Smooth muscle cell (in vitro differentiated cells): ENCODE data around the gene ABCB9. TPM values are rescaled to one million over a fixed set of nuclear protein-coding genes. Genes with fewer than 3 reads are reported as not detected.

ENCODE experiments used
- DNase-seq: peaks from one replicate; lab custom pipeline; 2025; ENCODE audit not compliant: unreplicated experiment; lab: John Stamatoyannopoulos, UW
- H2AFZ ChIP-seq: fragments of 200-600 bp; sonication (generic); 2 replicates; pipeline ENCODE4 v1.6.0; 2016; ENCODE audit warnings: antibody characterized with exemption, low read depth, mild to moderate bottlenecking
- H3F3A ChIP-seq: fragments of 200-600 bp; sonication (generic); 2 replicates; pipeline ENCODE4 v1.6.0; 2017; ENCODE audit warnings: antibody characterized with exemption, low read depth
- H3K27ac ChIP-seq: fragments of 200-600 bp; sonication (generic); 2 replicates; pipeline ENCODE4 v1.5.1; 2016; ENCODE audit warnings: low read depth, mild to moderate bottlenecking
- H3K27me3 ChIP-seq: fragments of 200-600 bp; sonication (generic); 2 replicates; pipeline ENCODE4 v1.6.1; 2016; ENCODE audit warnings: low read depth, mild to moderate bottlenecking
- H3K36me3 ChIP-seq: fragments of 200-600 bp; sonication (generic); 2 replicates; pipeline ENCODE4 v1.5.1; 2016; ENCODE audit warnings: low read depth
- H3K4me1 ChIP-seq: fragments of 200-600 bp; sonication (generic); 2 replicates; pipeline ENCODE4 v1.5.1; 2016; ENCODE audit warnings: low read depth
- H3K4me2 ChIP-seq: fragments of 200-600 bp; sonication (generic); 2 replicates; pipeline ENCODE4 v1.6.0; 2016; ENCODE audit warnings: mild to moderate bottlenecking
- H3K4me3 ChIP-seq: fragments of 200-600 bp; sonication (generic); 2 replicates; pipeline ENCODE4 v1.5.1; 2016; ENCODE audit warnings: mild to moderate bottlenecking
- H3K79me2 ChIP-seq: fragments of 200-600 bp; sonication (generic); 2 replicates; pipeline ENCODE4 v1.6.0; 2016; ENCODE audit warnings: low read depth, mild to moderate bottlenecking
- H3K9ac ChIP-seq: fragments of 200-600 bp; sonication (generic); 2 replicates; pipeline ENCODE4 v1.6.0; 2016; ENCODE audit warnings: low read depth
- H3K9me3 ChIP-seq: fragments of 200-600 bp; sonication (generic); replicated peaks from 2 replicates; pipeline ENCODE4 v1.5.1; 2016; ENCODE audit warnings: low read depth
- H4K20me1 ChIP-seq: fragments of 200-600 bp; sonication (generic); 2 replicates; pipeline ENCODE4 v1.6.0; 2016; ENCODE audit warnings: low read depth
- WGBS: methylation state at CpG from one replicate; pipeline ENCODE4 v1.1.7; 2016; ENCODE audit warnings: low lambda C conversion rate; 5-methylcytosine and 5-hydroxymethylcytosine counted together
- polyA plus RNA-seq: library from polyadenylated mRNA; unstranded; fragments of >200 nt; fragmentation: Nextera tagmentation; extraction: Ambion mirVana; gene quantifications from 2 replicates; pipeline ENCODE4 v1.2.1, GENCODE V29; 2016
- total RNA-seq: library from RNA; depleted of rRNA; stranded (reverse); fragments of >200 nt; gene quantifications from 2 replicates; pipeline ENCODE4 v1.2.3, GENCODE V29; 2014
- TF ChIP-seq, protein P1 (sequence below): fragments of 200-600 bp; sonication (generic); IDR thresholded peaks from 2 replicates; pipeline ENCODE4 v1.5.1; 2017; ENCODE audit warnings: borderline replicate concordance, mild to moderate bottlenecking, antibody characterized with exemption; ENCODE audit not compliant: insufficient read depth, poor library complexity, severe bottlenecking

Gene ABCB9
- total and polyA plus RNA-seq, 2 experiments from 2014 or later, result 8.0 to 8.2 TPM

DNA sequence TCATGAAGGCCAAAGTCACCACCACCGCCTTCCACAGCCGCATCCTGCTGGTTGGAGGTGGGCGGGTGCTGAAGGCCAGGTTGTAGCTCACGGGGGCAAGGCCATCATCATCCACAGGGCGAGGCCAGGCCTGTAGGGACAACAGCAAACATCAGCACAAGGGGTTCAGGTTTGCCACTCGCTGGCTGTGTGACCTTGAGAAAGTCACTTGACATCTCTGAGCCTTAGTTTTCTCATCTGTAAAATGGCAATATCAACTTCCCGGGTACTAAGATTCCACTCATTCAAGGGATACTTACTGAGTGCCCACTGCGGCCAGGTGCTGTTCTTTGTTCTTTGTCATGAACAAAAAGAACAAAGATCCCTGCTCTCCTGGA is 6.1 kb downstream of the ABCB9 start:
- no peaks in the 10 kb centered on the region for H4K20me1 ChIP-seq
- H3K9ac ChIP-seq, result no peak overlapping the region
- H3K36me3 ChIP-seq, result no peaks in the 10 kb centered on the region
- H3K9me3 ChIP-seq, result no peaks in the 10 kb centered on the region
- no peak overlapping the region for H2AFZ ChIP-seq
- TF ChIP-seq, protein P1, sequence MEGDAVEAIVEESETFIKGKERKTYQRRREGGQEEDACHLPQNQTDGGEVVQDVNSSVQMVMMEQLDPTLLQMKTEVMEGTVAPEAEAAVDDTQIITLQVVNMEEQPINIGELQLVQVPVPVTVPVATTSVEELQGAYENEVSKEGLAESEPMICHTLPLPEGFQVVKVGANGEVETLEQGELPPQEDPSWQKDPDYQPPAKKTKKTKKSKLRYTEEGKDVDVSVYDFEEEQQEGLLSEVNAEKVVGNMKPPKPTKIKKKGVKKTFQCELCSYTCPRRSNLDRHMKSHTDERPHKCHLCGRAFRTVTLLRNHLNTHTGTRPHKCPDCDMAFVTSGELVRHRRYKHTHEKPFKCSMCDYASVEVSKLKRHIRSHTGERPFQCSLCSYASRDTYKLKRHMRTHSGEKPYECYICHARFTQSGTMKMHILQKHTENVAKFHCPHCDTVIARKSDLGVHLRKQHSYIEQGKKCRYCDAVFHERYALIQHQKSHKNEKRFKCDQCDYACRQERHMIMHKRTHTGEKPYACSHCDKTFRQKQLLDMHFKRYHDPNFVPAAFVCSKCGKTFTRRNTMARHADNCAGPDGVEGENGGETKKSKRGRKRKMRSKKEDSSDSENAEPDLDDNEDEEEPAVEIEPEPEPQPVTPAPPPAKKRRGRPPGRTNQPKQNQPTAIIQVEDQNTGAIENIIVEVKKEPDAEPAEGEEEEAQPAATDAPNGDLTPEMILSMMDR, result no peak
- H3K4me2 ChIP-seq, result no peak overlapping the region
- 99% methylated on average over 8 of the region's 8 CpGs for WGBS
- H3K27ac ChIP-seq, result no peak overlapping the region
- peaks cover under 1% of the 10 kb centered on the region for H3K4me1 ChIP-seq
- no peaks in the 10 kb centered on the region for H3K79me2 ChIP-seq
- H3K27me3 ChIP-seq, result no peaks in the 10 kb centered on the region
- H3F3A ChIP-seq, result no peaks in the 10 kb centered on the region
- no peak overlapping the region for H3K4me3 ChIP-seq
- no peak for DNase-seq

DNA sequence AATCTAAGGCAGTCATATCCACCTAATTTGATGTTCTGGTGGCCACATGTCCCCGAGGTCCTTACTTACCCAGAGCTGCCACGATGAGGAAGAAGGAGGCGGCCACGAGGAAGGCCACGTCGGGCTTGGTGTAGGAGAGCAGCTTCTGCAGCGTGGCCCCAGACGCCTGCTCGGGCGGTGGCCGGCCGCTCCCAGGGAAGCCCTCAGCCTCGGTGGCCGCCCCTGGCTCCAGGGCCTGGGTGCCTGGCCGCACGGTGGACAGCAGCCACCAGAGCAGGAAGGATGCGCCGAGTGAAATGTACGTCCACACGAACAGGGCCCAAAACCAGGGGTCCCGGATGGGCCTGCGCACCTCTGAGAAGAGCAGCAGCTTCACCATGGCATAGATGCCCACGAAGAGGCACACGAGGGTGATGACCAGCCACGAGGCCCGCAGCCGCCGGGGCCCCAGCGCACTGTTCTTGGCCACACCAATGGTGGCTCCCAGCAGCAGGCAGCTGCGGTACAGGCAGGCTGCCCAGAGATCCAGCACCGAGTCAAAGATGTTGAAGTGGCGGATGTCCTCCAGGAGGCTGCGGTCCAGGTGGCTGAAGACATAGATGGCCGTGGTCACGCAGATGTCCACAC is 6.6 kb downstream of the ABCB9 start:
- H3K9me3 ChIP-seq, result no peaks in the 10 kb centered on the region
- H3K9ac ChIP-seq, result no peak overlapping the region
- H3F3A ChIP-seq, result no peaks in the 10 kb centered on the region
- H2AFZ ChIP-seq, result no peak overlapping the region
- no peaks in the 10 kb centered on the region for H3K27me3 ChIP-seq
- no peak overlapping the region for H3K4me2 ChIP-seq
- no peak overlapping the region for H3K27ac ChIP-seq
- 98% methylated on average over 31 of the region's 35 CpGs for WGBS
- DNase-seq, result no peak
- no peak overlapping the region for H3K4me3 ChIP-seq
- TF ChIP-seq, protein P1, result no peak
- no peaks in the 10 kb centered on the region for H4K20me1 ChIP-seq
- H3K36me3 ChIP-seq, result no peaks in the 10 kb centered on the region
- no peaks in the 10 kb centered on the region for H3K79me2 ChIP-seq
- no peaks in the 10 kb centered on the region for H3K4me1 ChIP-seq

DNA sequence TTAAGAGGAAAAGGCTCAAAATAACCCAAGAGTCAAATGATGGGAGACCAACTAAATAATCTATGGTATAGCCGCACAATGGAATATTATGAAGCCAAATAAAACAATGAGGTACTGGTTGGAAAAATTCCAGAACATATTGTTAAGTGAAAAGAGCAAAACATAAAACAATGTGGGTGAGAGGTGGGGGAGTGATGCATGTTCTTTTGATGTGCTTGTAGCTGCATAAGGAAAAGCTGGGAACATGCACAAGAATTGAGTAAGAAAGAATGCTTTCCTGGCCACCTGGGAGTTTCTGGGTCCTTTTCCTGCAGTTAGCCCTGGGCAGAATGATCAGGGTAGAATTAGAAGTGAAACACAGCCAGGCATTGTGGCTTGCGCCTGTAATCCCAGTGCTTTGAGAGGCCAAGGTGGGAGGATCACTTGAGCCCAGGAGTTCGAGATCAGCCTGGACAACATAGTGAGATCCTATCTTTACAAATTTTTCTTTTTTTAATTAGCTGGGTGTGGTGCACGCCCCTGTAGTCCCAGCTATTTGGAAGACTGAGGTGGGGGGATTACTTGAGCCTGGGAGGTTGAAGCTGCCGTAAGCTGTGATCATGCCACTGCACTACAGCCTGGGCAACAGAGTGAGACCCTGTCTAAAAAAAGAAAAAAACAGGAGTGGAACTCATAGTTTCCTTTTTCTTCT is 7.9 kb downstream of the ABCB9 start:
- no peaks in the 10 kb centered on the region for H3K9me3 ChIP-seq
- no peak overlapping the region for H3K4me3 ChIP-seq
- no peak overlapping the region for H3K27ac ChIP-seq
- H3K36me3 ChIP-seq, result no peaks in the 10 kb centered on the region
- WGBS, result 98% methylated on average over 5 of the region's 5 CpGs
- H3K9ac ChIP-seq, result no peak overlapping the region
- no peaks in the 10 kb centered on the region for H3F3A ChIP-seq
- H4K20me1 ChIP-seq, result no peaks in the 10 kb centered on the region
- TF ChIP-seq, protein P1, result no peak
- no peaks in the 10 kb centered on the region for H3K27me3 ChIP-seq
- H3K4me1 ChIP-seq, result no peaks in the 10 kb centered on the region
- no peak overlapping the region for H3K4me2 ChIP-seq
- H3K79me2 ChIP-seq, result no peaks in the 10 kb centered on the region
- no peak overlapping the region for H2AFZ ChIP-seq
- DNase-seq, result no peak

DNA sequence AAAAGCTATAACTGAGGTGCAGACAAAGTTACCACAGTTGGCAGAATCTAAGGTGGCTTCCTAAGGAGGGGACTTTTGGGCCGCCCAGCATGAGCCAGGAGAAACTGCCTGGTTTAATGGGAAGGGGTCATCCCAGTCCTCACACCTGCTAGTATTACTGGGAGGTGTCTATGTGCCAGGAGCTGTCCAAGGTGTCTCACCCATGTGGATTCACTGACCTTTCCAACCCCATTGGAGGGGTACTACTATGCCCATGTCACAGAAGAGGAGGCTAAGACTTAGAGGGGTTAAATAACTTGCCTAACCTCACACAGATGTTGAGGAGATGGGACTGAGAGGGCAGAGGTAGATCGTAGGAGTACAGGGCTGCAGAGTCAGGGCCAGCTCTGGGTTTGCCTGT is 10.2 kb downstream of the ABCB9 start:
- H3K27ac ChIP-seq, result no peak overlapping the region
- TF ChIP-seq, protein P1, result no peak
- no peaks in the 10 kb centered on the region for H3K9me3 ChIP-seq
- H2AFZ ChIP-seq, result no peak overlapping the region
- H3K4me3 ChIP-seq, result no peak overlapping the region
- no peak for DNase-seq
- no peaks in the 10 kb centered on the region for H3K36me3 ChIP-seq
- H3K79me2 ChIP-seq, result no peaks in the 10 kb centered on the region
- H4K20me1 ChIP-seq, result peaks cover 5% of the 10 kb centered on the region
- no peak overlapping the region for H3K4me2 ChIP-seq
- H3K4me1 ChIP-seq, result no peaks in the 10 kb centered on the region
- H3K27me3 ChIP-seq, result no peaks in the 10 kb centered on the region
- H3F3A ChIP-seq, result no peaks in the 10 kb centered on the region
- 94% methylated on average over 2 of the region's 2 CpGs for WGBS
- no peak overlapping the region for H3K9ac ChIP-seq
